Stimulated activated CD4-positive, alpha-beta T cell treated with anti-CD3 and anti-CD28 coated beads, Interleukin-4, amount 100 ng/mL, for 24 hours (primary cell): ENCODE data around the gene LILRB1.
"Not testable (repeated sequence)": the region's sequence is repeated elsewhere in the genome, so short reads cannot be mapped to it uniquely, and the experiment has no call there.

Experiments
- DNase-seq: peaks from one replicate; pipeline ENCODE4 v3.0.0-alpha.2; 2020

The LILRB1 gene

DNA sequence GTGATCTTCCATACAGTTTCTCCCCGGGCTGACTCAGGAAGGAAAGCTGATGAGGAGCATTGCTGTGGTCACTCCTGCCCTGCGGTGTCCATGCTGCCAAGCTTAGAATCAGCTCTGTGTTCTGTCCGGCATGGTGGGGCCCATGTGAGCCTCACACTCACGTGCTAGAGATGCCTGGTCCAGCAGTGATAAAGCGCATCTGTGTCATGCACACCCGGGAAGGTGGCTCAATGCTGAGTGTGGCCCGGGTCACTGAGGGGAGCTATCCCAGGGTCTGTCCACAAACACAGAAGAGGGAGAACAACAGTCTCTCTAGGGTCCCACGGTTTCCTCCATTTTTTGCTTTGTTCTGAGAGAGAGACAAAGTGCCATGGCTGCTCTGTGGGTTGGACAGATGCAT, 3.5 kb upstream of the LILRB1 start:
- DNase-seq: no peak

DNA sequence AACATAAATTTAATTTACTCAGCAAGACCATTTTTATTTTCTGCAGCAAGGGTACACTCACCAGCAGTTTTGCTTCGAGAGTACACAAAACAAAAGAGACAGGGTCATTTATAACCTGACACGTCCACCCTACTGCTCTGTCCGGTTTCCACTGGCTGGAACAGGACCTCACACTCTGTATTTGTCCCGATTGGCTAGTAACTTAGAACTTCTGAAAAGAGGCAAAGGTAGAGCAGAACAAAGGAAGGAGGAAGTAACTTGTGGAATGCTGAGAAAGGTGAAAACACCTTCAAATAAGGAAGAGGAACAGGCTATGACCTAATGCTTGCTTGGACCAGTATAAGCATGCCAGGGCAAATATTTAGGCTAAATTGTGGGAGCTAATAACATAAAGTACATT, 2.4 kb upstream of the LILRB1 start:
- not testable (repeated sequence) for DNase-seq

DNA sequence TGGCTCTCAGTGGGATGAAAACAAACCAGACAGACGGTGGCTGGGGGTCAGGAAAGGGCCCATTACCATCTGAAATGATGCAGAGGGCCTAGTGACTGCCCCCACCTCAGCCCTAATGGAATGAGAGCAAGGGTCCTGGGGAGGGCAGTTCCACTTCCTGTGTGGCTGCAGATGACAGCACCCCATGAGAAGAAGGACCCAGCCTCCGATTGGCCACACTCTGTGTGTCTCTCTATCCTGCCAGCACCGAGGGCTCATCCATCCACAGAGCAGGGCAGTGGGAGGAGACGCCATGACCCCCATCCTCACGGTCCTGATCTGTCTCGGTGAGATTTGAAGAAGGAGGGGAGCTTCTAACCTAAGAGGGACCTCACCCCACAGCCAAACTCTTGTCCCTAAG, 498 bp downstream of the LILRB1 start:
- DNase-seq: no peak

DNA sequence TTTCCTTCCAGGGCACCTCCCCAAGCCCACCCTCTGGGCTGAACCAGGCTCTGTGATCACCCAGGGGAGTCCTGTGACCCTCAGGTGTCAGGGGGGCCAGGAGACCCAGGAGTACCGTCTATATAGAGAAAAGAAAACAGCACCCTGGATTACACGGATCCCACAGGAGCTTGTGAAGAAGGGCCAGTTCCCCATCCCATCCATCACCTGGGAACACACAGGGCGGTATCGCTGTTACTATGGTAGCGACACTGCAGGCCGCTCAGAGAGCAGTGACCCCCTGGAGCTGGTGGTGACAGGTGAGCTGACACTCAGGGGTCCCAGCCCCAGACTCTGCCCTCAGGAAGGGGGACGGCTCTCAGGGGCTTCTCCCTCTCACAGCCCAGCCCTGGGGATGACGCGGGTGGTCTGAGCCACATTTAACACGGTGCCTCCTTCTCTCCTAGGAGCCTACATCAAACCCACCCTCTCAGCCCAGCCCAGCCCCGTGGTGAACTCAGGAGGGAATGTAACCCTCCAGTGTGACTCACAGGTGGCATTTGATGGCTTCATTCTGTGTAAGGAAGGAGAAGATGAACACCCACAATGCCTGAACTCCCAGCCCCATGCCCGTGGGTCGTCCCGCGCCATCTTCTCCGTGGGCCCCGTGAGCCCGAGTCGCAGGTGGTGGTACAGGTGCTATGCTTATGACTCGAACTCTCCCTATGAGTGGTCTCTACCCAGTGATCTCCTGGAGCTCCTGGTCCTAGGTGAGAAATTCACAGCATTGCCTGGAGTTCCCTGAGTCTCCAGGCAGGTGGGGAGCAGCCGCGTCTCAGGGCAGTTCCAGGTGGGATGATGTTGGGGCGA, 1.4 kb downstream of the LILRB1 start:
- not testable (repeated sequence) for DNase-seq

DNA sequence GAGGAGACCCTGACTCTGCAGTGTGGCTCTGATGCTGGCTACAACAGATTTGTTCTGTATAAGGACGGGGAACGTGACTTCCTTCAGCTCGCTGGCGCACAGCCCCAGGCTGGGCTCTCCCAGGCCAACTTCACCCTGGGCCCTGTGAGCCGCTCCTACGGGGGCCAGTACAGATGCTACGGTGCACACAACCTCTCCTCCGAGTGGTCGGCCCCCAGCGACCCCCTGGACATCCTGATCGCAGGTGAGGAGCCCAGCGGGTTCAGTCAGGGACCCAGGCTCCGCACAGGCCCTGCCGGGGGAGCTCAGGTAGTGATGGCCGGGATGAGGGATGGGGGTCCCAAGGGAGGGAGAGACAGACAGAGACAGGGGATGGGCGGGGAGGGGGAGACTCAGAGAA, 2.2 kb downstream of the LILRB1 start:
- DNase-seq: not testable (repeated sequence)

DNA sequence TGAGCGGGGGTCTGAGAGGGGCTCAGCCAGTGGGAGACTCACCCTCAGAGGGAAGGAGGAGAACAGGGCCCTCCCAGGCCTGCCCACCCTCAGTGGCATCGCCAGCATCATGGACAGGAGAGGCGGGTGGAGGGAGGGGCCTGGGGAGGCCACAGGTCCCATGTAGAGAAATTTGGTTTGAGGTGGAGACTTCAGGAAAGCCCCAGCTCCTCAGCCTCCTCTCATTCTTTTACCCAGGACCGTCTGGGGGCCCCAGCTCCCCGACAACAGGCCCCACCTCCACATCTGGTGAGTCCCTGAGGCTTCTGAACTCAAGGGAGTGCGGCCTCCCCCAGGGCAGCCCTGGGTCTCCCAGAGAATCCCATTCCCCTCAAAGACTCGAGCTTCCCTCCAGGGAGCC, 3.1 kb downstream of the LILRB1 start:
- DNase-seq: no peak

DNA sequence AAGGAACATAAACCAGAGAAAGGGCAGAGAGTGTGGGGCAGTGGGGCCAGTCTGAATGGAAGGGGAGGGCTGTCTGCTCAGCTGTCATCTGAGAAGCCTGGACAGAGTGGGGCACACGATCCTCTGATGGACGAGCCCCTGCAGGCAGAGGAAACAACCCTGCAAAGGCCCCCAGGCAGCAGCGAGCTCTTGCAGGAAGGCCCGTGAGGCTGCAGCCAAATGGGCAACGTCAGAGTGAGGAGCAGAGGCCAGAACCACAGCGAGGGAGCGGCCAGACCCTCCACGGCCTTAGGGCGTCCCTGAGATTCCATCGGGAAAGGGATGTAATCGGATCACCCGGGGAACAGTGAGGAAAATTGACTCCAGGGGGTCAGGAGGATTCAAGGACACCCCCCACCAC, 5.8 kb downstream of the LILRB1 start:
- DNase-seq: not testable (repeated sequence)

DNA sequence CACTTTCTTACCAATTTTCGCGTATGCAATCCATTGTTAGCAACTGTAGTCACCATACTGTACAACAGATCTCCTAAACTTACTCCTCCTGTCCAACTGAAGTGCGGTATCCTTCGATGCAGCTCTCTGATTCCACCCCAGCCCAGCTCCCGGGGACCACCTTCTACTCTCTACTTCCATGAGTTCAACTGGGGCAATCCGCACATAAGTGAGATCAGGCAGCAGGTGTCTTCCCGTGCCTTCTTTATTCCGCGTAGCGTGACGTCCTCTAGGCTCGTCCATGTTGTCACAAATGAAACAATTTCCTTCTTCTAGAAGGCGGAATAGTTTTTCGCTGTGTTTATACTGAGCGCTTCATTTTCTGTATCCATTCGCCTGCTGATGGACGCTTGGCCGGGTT, 8.4 kb downstream of the LILRB1 start:
- no peak for DNase-seq

DNA sequence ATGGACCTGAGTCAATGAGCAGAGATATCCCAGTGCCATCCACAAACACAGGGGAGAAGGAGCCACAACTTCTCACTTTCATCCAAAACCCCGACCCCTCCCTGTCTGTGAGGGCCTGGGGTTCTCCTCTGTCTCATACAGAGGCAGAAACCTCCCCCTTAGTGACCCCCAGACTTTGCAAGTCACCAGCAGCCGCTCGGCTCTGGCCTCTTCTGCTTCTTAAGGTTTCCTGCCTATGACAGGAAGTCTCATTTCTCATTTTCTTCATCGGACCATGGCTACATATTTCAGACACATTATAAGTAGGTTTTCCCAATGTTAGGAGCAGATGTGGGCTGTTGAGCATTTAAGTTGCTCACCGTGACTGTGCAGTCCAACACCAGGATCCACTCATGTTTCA, 12.7 kb downstream of the LILRB1 start:
- not testable (repeated sequence) for DNase-seq

DNA sequence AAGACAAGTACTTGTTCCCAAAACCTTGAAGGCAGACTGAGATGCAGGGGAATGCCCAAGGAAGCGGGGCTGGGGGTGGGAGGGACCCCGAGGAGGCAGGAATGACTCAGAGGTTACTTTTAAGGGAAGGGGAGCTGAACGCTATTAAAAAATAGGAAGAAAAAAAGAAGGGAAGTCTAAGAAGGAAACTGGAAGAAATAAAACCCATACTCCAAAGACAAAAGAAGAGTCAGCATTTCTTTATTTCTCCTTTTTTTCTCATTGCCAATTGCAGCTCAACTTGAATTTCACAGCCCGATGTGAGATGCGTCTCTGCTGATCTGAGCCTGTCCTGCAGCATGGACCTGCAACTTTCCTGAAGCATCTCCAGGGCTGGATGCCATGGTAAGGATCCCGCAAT, 13.3 kb downstream of the LILRB1 start:
- DNase-seq: not testable (repeated sequence)

DNA sequence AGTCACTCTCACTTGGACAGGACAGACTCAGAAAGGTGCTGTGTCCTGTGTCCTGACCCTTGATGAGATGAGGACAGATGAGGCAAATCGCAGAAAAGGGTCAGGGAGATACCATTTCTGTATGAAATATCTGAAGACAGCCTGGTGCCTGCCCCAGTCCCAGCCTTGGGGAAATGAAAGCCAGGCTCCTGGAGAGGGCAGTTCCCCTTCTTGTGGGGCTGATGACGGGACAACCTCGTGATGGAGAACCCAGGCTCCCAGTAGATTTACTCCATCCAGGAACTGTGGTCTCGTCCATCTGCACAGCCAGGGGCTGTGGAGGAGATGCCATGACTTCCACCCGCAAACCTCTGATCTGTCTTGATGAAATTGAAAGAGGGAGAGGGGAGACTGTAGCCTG, 13.8 kb downstream of the LILRB1 start:
- no peak for DNase-seq

DNA sequence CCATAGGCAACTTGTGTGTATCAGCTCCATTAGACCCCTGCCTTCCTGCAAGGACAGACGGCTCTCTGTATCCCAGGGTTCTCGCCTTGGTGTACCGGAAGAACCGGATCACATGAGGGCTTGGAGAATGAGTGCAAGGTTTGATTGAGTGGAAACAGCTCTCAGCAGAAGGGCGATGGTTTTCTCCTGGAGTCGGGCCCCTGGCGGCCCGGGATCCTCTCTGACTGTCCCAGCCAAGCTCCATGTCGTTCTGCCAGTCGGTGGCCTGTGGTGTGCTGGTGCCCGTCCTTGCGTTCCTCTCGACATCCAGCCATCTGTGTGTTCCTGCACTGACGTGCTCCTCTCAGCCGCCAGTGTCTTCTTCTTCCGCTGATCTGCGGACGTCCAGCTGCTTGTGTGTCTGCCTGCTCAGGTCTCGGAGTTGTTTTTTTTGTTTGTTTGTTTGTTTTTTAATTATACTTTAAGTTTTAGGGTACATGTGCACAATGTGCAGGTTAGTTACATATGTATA, 16.1 kb downstream of the LILRB1 start:
- no peak for DNase-seq

DNA sequence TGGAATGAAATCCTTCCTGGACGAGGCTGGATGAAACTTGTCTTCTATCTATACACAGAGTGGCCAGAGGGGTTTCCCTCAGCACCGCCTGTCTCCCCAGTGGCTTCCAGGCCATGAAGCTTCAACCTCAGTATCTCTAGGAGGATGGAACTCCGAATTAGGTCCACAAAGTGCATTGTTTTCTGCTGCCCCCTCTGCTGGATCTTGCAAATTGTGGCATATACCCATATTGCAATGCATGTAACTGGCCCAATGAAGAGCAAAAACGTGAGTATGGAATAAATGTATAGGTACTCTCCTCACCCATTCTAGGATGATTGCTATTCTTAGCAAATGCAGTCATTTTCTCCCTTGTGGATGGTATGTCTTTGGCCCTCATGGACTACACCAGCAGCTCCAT, 17.8 kb downstream of the LILRB1 start:
- no peak for DNase-seq

DNA sequence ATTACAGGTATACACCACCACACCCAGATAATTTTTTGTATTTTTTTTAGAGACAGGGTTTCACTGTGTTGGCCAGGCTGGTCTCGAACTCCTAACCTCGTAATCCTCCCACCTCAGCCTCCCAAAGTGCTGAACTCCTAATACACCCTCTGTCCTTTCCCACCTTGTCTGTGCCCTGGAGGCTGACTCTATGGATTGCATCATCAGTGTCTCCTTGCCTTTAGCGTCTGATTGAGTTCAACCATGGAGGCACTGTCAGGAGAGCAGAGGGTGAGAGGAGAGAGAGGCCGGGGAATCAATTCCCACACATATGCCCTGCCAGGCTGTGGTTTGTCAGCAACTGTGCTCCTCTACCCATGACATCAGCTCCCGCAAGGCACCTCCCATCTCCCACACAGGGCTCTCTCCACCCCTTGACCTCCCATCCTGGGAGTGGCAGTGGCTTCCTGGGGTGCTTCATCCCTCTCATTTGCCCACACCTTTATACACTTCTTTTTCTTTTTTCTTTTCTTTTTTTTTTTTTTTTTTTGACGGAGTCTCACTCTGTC, 19.9 kb downstream of the LILRB1 start:
- DNase-seq: no peak

DNA sequence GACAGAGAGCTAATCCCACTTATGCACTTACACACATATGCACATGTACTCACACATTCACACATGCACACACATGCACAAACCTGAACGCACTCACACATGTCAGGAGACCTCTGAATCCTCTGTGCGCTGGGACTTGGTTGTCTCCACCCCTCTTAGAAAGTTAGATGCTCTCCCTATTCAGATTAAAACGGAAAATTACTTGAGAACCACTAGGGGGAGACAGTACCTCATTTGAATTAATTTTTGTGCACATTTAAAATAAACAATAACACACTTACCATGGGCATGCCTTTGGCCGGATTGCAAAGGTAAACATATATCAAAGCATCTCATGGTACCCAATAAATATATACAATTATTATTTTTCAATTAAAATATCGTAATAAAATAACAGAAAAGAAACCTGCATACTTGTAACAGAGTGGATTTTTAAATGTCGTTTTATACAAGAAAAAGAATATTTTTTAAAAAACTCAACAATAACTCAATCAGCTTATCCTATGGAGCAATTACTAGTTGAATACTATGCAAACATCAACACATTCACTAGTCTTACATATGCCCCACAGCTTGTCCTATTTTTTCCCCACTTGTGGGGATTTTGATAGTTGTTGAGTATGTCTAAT, 23.0 kb downstream of the LILRB1 start:
- DNase-seq: no peak

DNA sequence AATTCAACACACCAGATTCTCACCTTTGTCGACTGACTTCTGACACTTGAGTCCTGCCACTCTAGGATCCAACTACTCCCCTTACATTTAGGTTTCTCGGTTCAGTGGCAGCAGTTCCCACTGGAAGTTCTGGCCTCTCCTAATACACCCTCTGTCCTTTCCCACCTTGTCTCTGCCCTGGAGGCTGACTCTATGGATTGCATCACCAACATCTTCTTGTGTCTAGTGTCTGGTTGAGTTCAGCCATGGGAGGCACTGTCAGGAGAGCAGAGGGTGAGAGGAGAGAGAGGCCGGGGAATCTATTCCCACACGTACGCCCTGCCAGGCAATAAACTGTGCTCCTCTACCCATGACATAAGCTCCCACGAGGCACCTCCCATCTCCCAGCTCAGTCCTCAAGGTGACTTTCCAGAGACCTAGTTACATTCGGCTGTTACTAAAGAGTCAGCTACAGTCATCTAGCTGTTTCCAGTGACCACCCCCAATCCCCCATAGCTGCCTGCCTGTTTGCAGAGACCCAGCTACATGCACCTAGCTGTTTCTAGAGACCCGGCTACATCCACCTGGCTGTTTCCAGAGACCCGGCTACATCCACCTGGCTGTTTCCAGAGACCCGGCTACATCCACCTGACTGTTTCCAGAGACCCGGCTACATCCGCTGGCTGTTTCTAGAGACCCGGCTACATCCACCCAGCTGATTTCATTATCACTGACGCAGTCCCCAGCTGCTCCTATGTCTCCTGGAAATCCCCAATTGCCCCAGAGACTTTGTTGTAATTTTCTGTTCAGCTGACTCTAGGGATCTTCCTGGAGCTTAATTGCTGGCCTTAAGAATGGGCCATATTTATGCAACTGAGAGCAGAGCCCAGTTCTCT, 24.4 kb downstream of the LILRB1 start:
- no peak for DNase-seq

DNA sequence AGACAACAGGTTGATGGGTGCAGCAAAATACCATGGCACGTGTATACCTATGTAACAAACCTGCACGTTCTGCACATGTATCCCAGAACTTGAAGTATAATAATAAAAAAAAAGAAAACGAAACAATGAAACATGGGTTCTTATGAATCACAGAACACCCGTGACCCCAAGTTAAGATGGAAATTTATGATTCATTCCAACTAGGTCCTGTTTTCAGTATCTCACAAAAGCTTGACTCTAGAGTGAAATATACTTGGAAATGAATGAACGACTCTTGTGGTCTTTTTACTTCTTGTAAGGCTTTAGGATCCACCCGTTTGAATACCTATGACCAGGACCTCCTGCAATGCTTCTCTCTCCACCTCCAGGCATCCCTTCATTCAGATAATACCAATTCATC, 29.0 kb downstream of the LILRB1 start:
- no peak for DNase-seq

DNA sequence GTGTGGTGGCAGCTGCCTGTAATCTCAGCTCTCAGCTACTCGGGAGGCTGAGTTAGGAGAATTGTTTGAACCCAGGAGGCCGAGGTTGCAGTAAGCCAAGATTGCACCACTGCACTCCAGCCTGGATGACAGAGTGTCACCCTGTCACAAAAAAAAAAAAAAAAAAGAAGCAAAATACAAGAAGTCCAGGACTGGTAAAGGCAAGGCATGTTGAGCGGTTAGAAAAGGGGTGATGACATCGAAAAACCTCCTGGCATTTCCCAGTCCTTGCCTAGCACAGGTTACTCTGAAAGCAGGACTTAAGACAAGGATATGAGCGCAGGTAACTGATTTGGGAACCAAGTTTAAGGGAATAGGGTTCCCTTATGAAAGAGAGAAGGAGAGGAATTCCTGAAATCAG, 30.0 kb downstream of the LILRB1 start:
- DNase-seq: no peak

DNA sequence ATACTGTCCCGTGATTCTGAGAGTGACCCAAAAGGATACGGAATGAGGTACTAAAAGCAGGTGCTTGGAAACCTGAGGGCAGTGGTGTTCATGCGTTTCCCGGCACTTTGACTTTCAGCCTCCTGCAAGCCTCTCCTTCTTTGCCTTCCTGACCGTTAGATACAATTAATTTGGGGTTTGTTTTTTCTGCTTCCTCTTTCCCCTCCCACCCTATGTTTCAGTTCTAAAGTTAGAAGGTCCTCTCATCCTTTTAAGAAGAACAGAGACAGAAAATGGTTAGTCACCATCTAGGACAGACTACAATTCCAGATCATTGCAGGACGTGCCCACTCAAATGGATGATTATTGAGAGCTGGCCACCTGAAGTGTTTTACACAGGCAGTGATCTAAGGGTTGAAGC, 30.7 kb downstream of the LILRB1 start:
- no peak for DNase-seq

DNA sequence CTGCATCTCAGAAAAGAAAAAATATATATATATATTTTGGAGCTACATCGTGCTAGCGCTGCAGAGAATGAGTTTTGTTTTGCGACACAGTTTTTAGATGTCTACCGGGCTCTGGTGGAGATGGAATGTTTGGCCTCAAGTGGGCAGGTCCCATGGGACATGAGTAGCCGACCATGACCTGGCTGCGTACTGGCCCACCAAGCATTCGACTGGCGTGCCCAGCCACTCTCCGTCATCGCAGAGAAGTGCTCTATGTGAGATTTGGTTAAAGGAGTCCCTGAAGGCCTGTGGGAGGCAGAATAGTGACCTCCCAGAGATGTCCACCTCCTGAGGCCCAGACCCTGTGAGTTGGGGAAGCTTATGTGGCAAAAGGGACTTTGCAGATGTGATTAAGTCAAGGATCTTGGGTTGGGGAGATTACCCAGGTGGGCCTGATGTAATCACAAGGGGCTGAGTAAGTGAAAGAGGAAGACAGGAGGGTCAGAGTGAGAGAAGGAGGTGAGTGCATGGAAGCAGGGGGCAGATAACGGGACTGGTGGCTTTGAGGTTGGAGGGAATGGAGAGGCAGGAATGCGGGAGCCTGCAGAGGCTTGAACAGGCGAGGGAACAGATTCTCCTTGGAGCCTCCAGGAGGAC, 31.7 kb downstream of the LILRB1 start:
- DNase-seq: no peak

DNA sequence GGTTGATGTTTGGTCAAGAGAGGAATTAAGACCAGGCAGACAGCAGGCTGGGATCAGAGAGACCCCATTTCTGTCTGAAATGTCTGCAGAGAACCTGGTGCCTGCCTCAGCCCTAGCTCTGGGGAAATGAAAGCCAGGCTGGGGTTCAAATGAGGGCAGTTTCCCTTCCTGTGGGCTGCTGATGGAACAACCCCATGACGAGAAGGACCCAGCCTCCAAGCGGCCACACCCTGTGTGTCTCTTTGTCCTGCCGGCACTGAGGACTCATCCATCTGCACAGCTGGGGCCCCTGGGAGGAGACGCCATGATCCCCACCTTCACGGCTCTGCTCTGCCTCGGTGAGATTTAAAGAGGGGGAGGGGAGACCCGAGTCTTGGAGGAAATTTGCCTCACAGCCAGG, 32.4 kb downstream of the LILRB1 start, which contains the start of gene LILRB4:
TSS of gene LILRB4 (plus strand) at position 256 of the 400 bp plus-strand sequence. CDS start at position 305, 49 bp downstream.
- no peak for DNase-seq

DNA sequence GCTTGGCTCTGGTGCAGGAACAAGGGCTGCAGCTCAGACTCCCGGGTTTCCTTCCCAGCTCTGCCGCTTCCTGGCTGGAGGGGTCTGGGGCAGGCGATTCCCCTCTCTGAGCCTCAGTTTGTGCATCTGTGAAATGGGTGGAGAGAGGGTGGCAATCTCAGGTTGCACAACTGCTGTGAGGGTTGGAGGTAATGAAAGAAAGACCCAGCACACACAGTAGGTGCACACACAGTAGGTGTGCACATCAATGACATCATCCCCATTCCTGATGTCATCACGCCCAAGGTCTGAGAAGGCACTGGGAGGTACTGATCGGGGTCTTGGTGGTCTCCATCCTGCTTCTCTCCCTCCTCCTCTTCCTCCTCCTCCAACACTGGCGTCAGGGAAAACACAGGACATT, 35.2 kb downstream of the LILRB1 start:
- DNase-seq: no peak
